ENCODE results near the gene JADE1. TPM values are rescaled to one million over a fixed set of nuclear protein-coding genes. Genes with fewer than 3 reads are reported as not detected.

The JADE1 gene
- total and polyA plus RNA-seq, 2 donors (not counting 1 experiment from before 2014, with no cell fraction given), result 36.2 to 49.9 TPM

GRCh38 chr4:128830906-128831503, 21.5 kb downstream of the JADE1 start:
- H3K4me1 ChIP-seq (ENCODE audit: control insufficient read depth, extremely low read depth, insufficient read depth, low read length), result peaks cover 17% of the 10 kb centered on the region
- H2AFZ ChIP-seq (ENCODE audit: low read length), result no peak overlapping the region
- H3K36me3 ChIP-seq (ENCODE audit: control insufficient read depth, insufficient read depth, low read length), result peaks cover 8% of the 10 kb centered on the region
- H3K27ac ChIP-seq (ENCODE audit: insufficient read depth, low read length), result peak overlapping the region; percentile 22
- H3K27me3 ChIP-seq (ENCODE audit: control insufficient read depth, insufficient read depth, low read length), result no peaks in the 10 kb centered on the region
- H3K4me2 ChIP-seq (ENCODE audit: extremely low read depth, insufficient read depth, low read length), result peak overlapping the region; percentile 1
- H3K4me3 ChIP-seq (replicated peaks in 1 of 4; ENCODE audit: control extremely low read depth in 1 of 4, insufficient read depth in 1 of 4, low read depth in 3 of 4, low read length in 4 of 4), result no peak overlapping the region
- TF ChIP-seq CTCF (conservative IDR thresholded peaks at IDR 0.05 in 1 of 2, IDR thresholded peaks at IDR 0.05 in 1 of 2; ENCODE audit: low read depth in 1 of 2, low read length in 2 of 2) (no peak), EZH2 (IDR thresholded peaks at IDR 0.05; ENCODE audit: low read length, missing control alignments) (no peak)
- H3K9ac ChIP-seq (ENCODE audit: insufficient read depth, low read length), result no peak overlapping the region
- no peaks in the 10 kb centered on the region for H3K9me3 ChIP-seq (ENCODE audit: control insufficient read depth, insufficient read depth, low read depth, low read length)
- peaks cover 89% of the 10 kb centered on the region for H3K79me2 ChIP-seq (ENCODE audit: control insufficient read depth, insufficient read depth, low read length)
- DNase-seq (ENCODE audit: low read depth in 2 of 2), result peak in 1 of 2 donors; percentile 29
- H4K20me1 ChIP-seq (ENCODE audit: control insufficient read depth, extremely low read depth, insufficient read depth, low read length), result no peaks in the 10 kb centered on the region

- Histone ChIP-seq H3K27ac (ENCODE audit: insufficient read depth, low read length) (peak overlapping the region; percentile 22), H2AFZ (ENCODE audit: low read length) (no peak overlapping the region), H3K27me3 (ENCODE audit: control insufficient read depth, insufficient read depth, low read length) (no peaks in the 10 kb centered on the region), H3K4me1 (ENCODE audit: control insufficient read depth, extremely low read depth, insufficient read depth, low read length) (peaks cover 13% of the 10 kb centered on the region), H4K20me1 (ENCODE audit: control insufficient read depth, extremely low read depth, insufficient read depth, low read length) (no peaks in the 10 kb centered on the region), H3K9me3 (ENCODE audit: control insufficient read depth, insufficient read depth, low read depth, low read length) (no peaks in the 10 kb centered on the region), H3K79me2 (ENCODE audit: control insufficient read depth, insufficient read depth, low read length) (peaks cover 86% of the 10 kb centered on the region), H3K9ac (ENCODE audit: insufficient read depth, low read length) (no peak overlapping the region), H3K36me3 (ENCODE audit: control insufficient read depth, insufficient read depth, low read length) (peaks cover 8% of the 10 kb centered on the region), H3K4me3 (replicated peaks in 1 of 4; ENCODE audit: control extremely low read depth in 1 of 4, insufficient read depth in 1 of 4, low read depth in 3 of 4, low read length in 4 of 4) (no peak overlapping the region), H3K4me2 (ENCODE audit: extremely low read depth, insufficient read depth, low read length) (peak overlapping the region; percentile 1)
- TF ChIP-seq EZH2 (IDR thresholded peaks at IDR 0.05; ENCODE audit: low read length, missing control alignments) (no peak), CTCF (conservative IDR thresholded peaks at IDR 0.05 in 1 of 2, IDR thresholded peaks at IDR 0.05 in 1 of 2; ENCODE audit: low read depth in 1 of 2, low read length in 2 of 2) (no peak)
- peak; percentile 43 to 58 for DNase-seq (ENCODE audit: low read depth in 2 of 2)
Observed at GRCh38 chr4:128831531-128832242, 22.2 kb downstream of the JADE1 start.

GRCh38 chr4:128832243-128832625, 22.7 kb downstream of the JADE1 start:
- Histone ChIP-seq H3K4me3 (replicated peaks in 1 of 4; ENCODE audit: control extremely low read depth in 1 of 4, insufficient read depth in 1 of 4, low read depth in 3 of 4, low read length in 4 of 4) (no peak overlapping the region), H3K27ac (ENCODE audit: insufficient read depth, low read length) (peak overlapping the region; percentile 22), H4K20me1 (ENCODE audit: control insufficient read depth, extremely low read depth, insufficient read depth, low read length) (no peaks in the 10 kb centered on the region), H3K9ac (ENCODE audit: insufficient read depth, low read length) (no peak overlapping the region), H3K4me2 (ENCODE audit: extremely low read depth, insufficient read depth, low read length) (no peak overlapping the region), H3K27me3 (ENCODE audit: control insufficient read depth, insufficient read depth, low read length) (no peaks in the 10 kb centered on the region), H3K79me2 (ENCODE audit: control insufficient read depth, insufficient read depth, low read length) (peaks cover 86% of the 10 kb centered on the region), H3K4me1 (ENCODE audit: control insufficient read depth, extremely low read depth, insufficient read depth, low read length) (peaks cover 12% of the 10 kb centered on the region), H2AFZ (ENCODE audit: low read length) (no peak overlapping the region), H3K36me3 (ENCODE audit: control insufficient read depth, insufficient read depth, low read length) (peaks cover 8% of the 10 kb centered on the region), H3K9me3 (ENCODE audit: control insufficient read depth, insufficient read depth, low read depth, low read length) (no peaks in the 10 kb centered on the region)
- TF ChIP-seq EZH2 (IDR thresholded peaks at IDR 0.05; ENCODE audit: low read length, missing control alignments), result no peak
- TF ChIP-seq CTCF (conservative IDR thresholded peaks at IDR 0.05 in 1 of 2, IDR thresholded peaks at IDR 0.05 in 1 of 2; ENCODE audit: low read depth in 1 of 2, low read length in 2 of 2), result no peak
- DNase-seq (ENCODE audit: low read depth in 2 of 2), result no peak
